ENCODE data around the gene KRT79. TPM values are rescaled to one million over a fixed set of nuclear protein-coding genes. Genes with fewer than 3 reads are reported as not detected.
A peak's percentile ranks its signal among the peaks of the same experiment; 100 is the strongest.

Gene KRT79
- total and polyA plus RNA-seq, 9 of the 15 experiments (the other 6 are each of a cell fraction or from before 2014, with no cell fraction given), result 0.03 to 2.3 (median 0.23) TPM; not detected in 2

- no peaks in the 10 kb centered on the region for H3K9me3 ChIP-seq (replicated peaks; ENCODE audit: control insufficient read depth, insufficient read depth, low read depth, low read length)
- POLR2A ChIA-PET, result interaction anchor here (0.7 to 2.3 kb wide), 7 partner anchors 9 to 300 kb away, joined by 3 to 8 read pairs (median 3); no protein-coding TSS in a partner anchor
- BruUV-seq (replicated peaks), result no TSS peak
- DNase-seq (ENCODE audit: extremely low read depth in 1 of 4, low spot score in 3 of 4) (no peak), FAIRE-seq (peak; percentile 29), ATAC-seq (no peak)
- no peaks in the 10 kb centered on the region for H3K27me3 ChIP-seq (ENCODE audit: control insufficient read depth in 2 of 2, insufficient read depth in 2 of 2, low read length in 2 of 2)
- H3K4me1 ChIP-seq (replicated peaks in 1 of 2; ENCODE audit: control insufficient read depth in 2 of 2, insufficient read depth in 2 of 2, low read length in 2 of 2), result peaks cover 46 to 62% of the 10 kb centered on the region in 2 experiments
- H2AFZ ChIP-seq (ENCODE audit: low read depth, low read length), result peak overlapping the region; percentile 94
- H3K36me3 ChIP-seq (ENCODE audit: control insufficient read depth, insufficient read depth, low read length), result no peaks in the 10 kb centered on the region
- H4K20me1 ChIP-seq (replicated peaks; ENCODE audit: control insufficient read depth, insufficient read depth, low read length), result no peaks in the 10 kb centered on the region
- H3K4me3 ChIP-seq, result peak overlapping the region; percentile 27
- intact Hi-C loops (cut with micrococcal nuclease), result loop anchor here (5.0 to 10.0 kb wide), 3 partner anchors 180 to 718 kb away; no protein-coding TSS in a partner anchor
- H3K4me2 ChIP-seq (ENCODE audit: insufficient read depth, low read length), result peak overlapping the region; percentile 81
- CTCF ChIA-PET (ENCODE audit: low intra/inter-chr PET ratio), result interaction anchor here (0.7 kb wide), 1 partner anchor 297 kb away, joined by 3 read pairs; no protein-coding TSS in a partner anchor
- H3K9ac ChIP-seq (ENCODE audit: insufficient read depth in 1 of 2, low read depth in 2 of 2, low read length in 2 of 2), result peak overlapping the region; percentile 77 to 85
- no peaks in the 10 kb centered on the region for H3K79me2 ChIP-seq (ENCODE audit: control insufficient read depth, insufficient read depth, low read length)
- peak overlapping the region; percentile 94 for H3K27ac ChIP-seq (ENCODE audit: extremely low read depth, low read depth, low read length)
- H3K9me1 ChIP-seq (ENCODE audit: control insufficient read depth, insufficient read depth, low read length), result no peaks in the 10 kb centered on the region
- in situ Hi-C loops (cut with MboI), result loop anchor here (5.0 kb wide), 1 partner anchor 493 kb away; no protein-coding TSS in a partner anchor
- 31% methylated on average over 9 of the region's 10 CpGs for WGBS (ENCODE audit: insufficient coverage, low coverage, missing lambda C conversion rate)
- TF ChIP-seq ZNF75A (CRISPR knock-in tag; IDR thresholded peaks at IDR 0.05) (no peak), ZNF253 (CRISPR knock-in tag; conservative IDR thresholded peaks at IDR 0.05) (no peak), ELF4 (CRISPR knock-in tag; IDR thresholded peaks at IDR 0.05) (peak; percentile 27; the same call in 1 of the 2 replicates), BCL6 (CRISPR knock-in tag; IDR thresholded peaks at IDR 0.05) (peak; percentile 34; the same call in 1 of the 2 replicates), ZNF316 (IDR thresholded peaks at IDR 0.05) (0 out of 2 replicates have a peak, but pooled peaks have one; percentile 1), DPF2 (IDR thresholded peaks at IDR 0.05) (peak; percentile 32; the same call in 1 of the 2 replicates), ARID1B (IDR thresholded peaks at IDR 0.05) (peak; percentile 38; the same call in 1 of the 2 replicates), ETV5 (CRISPR knock-in tag; IDR thresholded peaks at IDR 0.05; ENCODE audit: low read depth) (0 out of 2 replicates have a peak, but pooled peaks have one; percentile 41), PCBP2 (IDR thresholded peaks at IDR 0.05; ENCODE audit: low read depth, low read length, poor library complexity, severe bottlenecking) (no peak), OTX1 (CRISPR knock-in tag; IDR thresholded peaks at IDR 0.05) (0 out of 2 replicates have a peak, but pooled peaks have one; percentile 10), ZNF165 (CRISPR knock-in tag; IDR thresholded peaks at IDR 0.05; ENCODE audit: borderline replicate concordance) (no peak), CTBP1 (IDR thresholded peaks at IDR 0.05; ENCODE audit: borderline replicate concordance) (peak; percentile 9)
- TF ChIP-seq, protein P1, sequence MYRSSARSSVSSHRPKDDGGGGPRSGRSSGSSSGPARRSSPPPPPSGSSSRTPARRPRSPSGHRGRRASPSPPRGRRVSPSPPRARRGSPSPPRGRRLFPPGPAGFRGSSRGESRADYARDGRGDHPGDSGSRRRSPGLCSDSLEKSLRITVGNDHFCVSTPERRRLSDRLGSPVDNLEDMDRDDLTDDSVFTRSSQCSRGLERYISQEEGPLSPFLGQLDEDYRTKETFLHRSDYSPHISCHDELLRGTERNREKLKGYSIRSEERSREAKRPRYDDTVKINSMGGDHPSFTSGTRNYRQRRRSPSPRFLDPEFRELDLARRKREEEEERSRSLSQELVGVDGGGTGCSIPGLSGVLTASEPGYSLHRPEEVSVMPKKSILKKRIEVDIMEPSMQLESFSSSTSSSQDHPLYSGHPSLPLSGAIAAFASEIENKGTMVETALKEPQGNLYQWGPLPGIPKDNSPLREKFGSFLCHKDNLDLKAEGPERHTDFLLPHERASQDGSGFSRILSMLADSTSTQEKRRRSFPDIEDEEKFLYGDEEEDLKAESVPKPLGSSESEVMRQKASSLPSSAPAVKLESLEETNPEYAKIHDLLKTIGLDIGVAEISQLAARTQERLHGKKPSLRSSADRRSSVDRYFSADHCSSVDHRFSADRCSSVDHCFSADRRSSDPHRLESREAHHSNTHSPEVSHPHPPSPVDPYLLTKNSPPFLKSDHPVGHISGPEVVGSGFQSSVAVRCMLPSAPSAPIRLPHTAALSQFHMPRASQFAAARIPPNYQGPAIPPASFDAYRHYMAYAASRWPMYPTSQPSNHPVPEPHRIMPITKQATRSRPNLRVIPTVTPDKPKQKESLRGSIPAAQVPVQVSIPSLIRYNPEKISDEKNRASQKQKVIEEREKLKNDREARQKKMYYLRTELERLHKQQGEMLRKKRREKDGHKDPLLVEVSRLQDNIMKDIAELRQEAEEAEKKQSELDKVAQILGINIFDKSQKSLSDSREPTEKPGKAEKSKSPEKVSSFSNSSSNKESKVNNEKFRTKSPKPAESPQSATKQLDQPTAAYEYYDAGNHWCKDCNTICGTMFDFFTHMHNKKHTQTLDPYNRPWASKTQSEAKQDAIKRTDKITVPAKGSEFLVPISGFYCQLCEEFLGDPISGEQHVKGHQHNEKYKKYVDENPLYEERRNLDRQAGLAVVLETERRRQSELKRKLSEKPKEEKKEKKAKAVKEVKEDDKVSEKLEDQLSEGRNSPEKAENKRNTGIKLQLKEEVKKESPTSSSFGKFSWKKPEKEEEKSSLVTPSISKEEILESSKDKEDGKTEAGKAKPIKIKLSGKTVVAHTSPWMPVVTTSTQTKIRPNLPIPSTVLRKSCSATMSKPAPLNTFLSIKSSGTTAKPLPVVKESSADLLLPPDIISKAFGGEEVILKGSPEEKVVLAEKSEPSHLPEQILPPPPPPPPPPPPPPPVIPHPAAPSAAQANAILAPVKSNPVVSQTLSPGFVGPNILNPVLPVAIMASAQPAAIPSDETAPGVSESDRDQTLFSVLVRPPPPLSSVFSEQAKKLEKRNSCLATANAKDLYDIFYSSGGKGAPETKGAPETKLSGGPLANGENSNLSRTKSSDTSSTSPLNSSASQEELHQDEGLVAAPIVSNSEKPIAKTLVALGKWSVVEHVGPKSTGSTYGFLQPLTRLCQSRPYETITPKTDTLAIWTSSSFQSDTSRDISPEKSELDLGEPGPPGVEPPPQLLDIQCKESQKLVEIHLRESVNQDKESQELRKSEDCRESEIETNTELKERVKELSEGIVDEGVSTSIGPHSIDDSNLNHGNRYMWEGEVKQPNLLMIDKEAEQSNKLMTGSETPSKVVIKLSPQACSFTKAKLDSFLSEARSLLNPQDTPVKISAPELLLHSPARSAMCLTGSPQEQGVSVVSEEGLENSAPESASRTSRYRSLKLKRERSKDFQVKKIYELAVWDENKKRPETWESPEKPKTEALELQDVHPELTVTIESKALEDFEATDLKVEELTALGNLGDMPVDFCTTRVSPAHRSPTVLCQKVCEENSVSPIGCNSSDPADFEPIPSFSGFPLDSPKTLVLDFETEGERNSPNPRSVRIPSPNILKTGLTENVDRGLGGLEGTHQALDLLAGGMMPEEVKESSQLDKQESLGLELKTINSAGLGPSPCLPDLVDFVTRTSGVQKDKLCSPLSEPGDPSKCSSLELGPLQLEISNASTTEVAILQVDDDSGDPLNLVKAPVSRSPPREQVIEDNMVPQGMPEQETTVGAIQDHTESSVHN (IDR thresholded peaks at IDR 0.05; ENCODE audit: borderline replicate concordance in 1 of 2, low read depth in 1 of 2), result peak in 1 of 2 experiments; percentile 31; a peak in 1 of 4 replicates
Observed at GRCh38 chr12:52874573-52875435, 40.7 kb upstream of the KRT79 start.

All from K562 (cell line).